ENCODE results near the gene PRR36. TPM values are rescaled to one million over a fixed set of nuclear protein-coding genes. Genes with fewer than 3 reads are reported as not detected.
"Not testable (repeated sequence)": the region's sequence is repeated elsewhere in the genome, so short reads cannot be mapped to it uniquely, and the experiment has no call there.

Gene PRR36
- total RNA-seq, 4 donors from 2014 or later, result 2.5 TPM; not detected in 3

DNA sequence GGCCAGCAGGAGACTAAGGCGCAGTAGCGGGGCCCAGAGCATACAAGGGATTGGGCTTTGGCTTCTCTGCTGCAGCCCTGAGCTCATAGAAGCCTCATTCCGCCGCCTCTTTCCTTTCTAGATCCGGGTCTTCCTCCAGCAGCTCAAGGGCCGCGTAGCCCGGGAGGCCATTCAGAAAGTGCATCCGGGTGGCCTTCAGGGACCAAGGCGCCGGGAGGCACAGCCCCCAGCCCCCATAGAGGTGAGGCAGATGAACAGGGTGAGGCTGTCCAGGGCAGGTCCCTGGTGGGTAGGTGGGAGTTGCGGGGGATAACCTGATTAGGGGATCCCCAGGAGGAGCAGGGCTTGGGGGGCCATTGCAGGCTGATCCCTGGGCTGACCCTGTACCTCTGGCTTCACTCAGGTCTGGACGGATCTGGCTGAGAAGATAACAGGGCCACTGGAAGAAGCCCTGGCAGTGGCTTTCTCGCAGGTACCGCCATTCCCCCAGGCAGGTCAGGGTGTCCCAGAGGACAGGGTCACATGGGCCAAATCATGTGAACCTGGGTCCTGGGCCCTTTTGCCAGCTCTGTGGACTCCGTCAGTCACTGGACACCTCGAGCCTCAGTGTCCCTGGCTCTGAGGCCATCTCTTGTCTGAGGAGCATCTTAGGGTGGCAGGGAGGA, 47.2 kb upstream of the PRR36 start:
- H3K9me3 ChIP-seq, result no peaks in the 10 kb centered on the region
- no peak for DNase-seq (ENCODE audit: low spot score in 2 of 2)
- peaks cover 0 to 19% (median 0%) of the 10 kb centered on the region in 3 donors for H3K36me3 ChIP-seq
- WGBS, 2 donors, result 30 to 33% methylated on average over 16 to 17 of the region's 17 CpGs
- peaks cover 0 to 84% (median 34%) of the 10 kb centered on the region in 4 donors for H3K4me1 ChIP-seq
- peaks cover 0 to 28% of the 10 kb centered on the region in 2 donors for H3K27me3 ChIP-seq
- peak overlapping the region; percentile 35 to 85 (median 55) for H3K4me3 ChIP-seq
- TF ChIP-seq EP300 (IDR thresholded peaks at IDR 0.05) (no peak), POLR2A (IDR thresholded peaks at IDR 0.05) (no peak)
- TF ChIP-seq, protein P1, sequence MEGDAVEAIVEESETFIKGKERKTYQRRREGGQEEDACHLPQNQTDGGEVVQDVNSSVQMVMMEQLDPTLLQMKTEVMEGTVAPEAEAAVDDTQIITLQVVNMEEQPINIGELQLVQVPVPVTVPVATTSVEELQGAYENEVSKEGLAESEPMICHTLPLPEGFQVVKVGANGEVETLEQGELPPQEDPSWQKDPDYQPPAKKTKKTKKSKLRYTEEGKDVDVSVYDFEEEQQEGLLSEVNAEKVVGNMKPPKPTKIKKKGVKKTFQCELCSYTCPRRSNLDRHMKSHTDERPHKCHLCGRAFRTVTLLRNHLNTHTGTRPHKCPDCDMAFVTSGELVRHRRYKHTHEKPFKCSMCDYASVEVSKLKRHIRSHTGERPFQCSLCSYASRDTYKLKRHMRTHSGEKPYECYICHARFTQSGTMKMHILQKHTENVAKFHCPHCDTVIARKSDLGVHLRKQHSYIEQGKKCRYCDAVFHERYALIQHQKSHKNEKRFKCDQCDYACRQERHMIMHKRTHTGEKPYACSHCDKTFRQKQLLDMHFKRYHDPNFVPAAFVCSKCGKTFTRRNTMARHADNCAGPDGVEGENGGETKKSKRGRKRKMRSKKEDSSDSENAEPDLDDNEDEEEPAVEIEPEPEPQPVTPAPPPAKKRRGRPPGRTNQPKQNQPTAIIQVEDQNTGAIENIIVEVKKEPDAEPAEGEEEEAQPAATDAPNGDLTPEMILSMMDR (IDR thresholded peaks at IDR 0.05), result no peak
- peak overlapping the region in 3 of 4 donors; percentile 66 to 93 (median 90) for H3K27ac ChIP-seq

DNA sequence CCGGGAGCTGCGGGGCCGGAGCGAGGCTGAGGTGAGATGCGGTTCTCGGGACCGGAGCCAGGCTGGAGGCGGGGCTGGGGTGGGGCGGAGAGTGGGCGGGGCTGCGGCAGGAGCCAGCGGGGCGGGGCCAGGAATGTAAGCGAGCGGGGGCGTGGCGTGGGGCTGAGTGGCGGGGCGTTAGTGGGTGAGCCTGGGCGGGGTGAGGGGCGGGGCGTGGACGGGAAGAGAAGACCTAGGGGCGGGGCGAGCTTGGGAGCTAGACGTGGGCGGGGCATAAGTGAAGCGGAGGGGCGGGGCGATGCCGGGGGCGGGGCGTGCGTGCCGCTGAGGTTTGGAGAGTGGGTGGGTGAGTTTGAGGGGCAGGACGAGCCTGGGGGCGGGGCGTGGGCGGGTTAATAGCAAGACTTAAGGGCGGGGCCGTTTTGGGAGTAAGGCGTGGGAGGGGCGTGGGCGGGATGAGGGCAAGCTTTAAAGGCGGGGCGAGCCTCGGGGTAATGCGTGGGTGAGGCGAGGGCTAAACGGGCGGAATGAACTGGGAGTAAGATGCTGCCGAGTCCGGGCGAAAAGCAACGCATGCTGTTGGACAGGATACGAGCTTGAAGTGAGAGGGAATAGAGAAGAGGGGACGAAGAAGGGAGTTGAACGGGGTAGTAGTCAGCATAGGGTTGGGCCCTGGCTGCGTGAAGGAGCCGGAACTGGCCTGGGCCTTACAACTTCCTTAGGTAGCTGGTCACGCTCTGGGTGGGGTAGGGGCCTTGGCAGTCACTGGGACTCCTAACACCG, 46.5 kb upstream of the PRR36 start:
- WGBS, 2 donors, result 2% methylated on average over 44 to 53 of the region's 62 CpGs
- peaks cover 0 to 87% (median 37%) of the 10 kb centered on the region in 4 donors for H3K4me1 ChIP-seq
- peak; percentile 100 for DNase-seq (ENCODE audit: low spot score in 2 of 2)
- peak overlapping the region; percentile 56 to 93 (median 87) for H3K4me3 ChIP-seq
- H3K27me3 ChIP-seq, result peaks cover 0 to 35% of the 10 kb centered on the region in 2 donors
- peak in 1 of 2 donors; percentile 74 for TF ChIP-seq EP300 (IDR thresholded peaks at IDR 0.05)
- TF ChIP-seq, protein P1 (IDR thresholded peaks at IDR 0.05), result peak in 1 of 5 experiments; percentile 14
- peak in 1 of 2 donors; percentile 54 for TF ChIP-seq POLR2A (IDR thresholded peaks at IDR 0.05)
- no peaks in the 10 kb centered on the region for H3K9me3 ChIP-seq
- peak overlapping the region; percentile 62 to 93 (median 88) for H3K27ac ChIP-seq
- H3K36me3 ChIP-seq, result peaks cover 0 to 19% (median 0%) of the 10 kb centered on the region in 3 donors

DNA sequence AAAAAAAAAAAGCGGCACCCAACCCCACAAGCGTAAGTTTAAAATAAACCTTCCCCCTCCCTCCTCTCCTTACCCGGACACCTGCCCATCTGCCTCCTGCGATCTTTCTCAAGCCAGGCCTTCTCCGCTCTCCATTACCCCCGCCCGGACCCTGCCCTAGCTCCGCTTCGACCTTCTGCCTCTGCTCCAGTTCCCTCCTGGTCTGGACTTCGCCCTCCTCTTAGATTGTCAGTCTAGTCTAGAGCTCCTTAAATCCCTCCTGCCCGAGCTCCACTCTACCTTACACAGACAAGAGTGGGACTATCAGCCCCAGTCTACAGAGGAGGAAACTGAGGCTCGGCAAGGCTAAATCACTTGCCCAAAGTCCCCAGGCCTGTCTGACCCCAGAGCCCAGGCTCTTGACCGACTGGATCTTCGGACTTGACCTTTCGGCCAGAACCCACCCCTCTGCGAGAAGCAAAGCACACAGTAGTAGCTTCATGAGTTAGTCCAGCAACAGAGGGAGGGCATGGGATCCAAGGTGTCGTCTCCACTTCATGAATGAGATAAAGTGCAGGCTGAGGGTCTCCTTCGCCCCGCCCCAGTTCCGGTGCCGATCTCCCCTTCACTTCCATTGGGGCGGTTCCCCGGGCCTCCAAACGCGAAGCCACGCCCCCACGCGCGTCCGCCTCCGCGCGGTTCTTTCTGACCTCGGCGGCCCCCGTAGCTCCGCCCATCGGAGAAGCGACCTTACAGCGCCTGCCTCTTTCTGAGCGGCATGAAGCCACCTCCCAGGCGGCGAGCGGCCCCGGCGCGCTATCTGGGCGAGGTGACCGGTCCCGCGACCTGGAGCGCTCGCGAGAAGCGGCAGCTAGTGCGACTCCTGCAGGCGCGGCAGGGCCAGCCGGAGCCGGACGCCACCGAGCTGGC, 45.7 kb upstream of the PRR36 start, which contains the start of gene SNAPC2:
Gene SNAPC2 (plus strand): TSS at position 729 of the 909 bp plus-strand sequence. CDS start 29 bp downstream, at position 758.
- TF ChIP-seq, protein P1 (IDR thresholded peaks at IDR 0.05), result peak in 1 of 5 experiments; percentile 35
- TF ChIP-seq EP300 (IDR thresholded peaks at IDR 0.05), result peak; percentile 72 to 79
- TF ChIP-seq POLR2A (IDR thresholded peaks at IDR 0.05), result peak in 1 of 2 donors; percentile 40
- Histone ChIP-seq H3K4me3 (peak within 1 kb of the TSS; percentile 56 to 93 (median 87)), H3K4me1 (peaks cover 0 to 79% (median 31%) of the 10 kb centered on the region in 4 donors), H3K27me3 (peaks cover 0 to 43% of the 10 kb centered on the region in 2 donors), H3K27ac (peak within 1 kb of the TSS; percentile 62 to 93 (median 88)), H3K9me3 (no peaks in the 10 kb centered on the region), H3K36me3 (peaks cover 0 to 19% (median 0%) of the 10 kb centered on the region in 3 donors)
- 12% methylated on average over 50 to 62 of the region's 62 CpGs for WGBS, 2 donors
- peak; percentile 93 to 95 for DNase-seq (ENCODE audit: low spot score in 2 of 2)

DNA sequence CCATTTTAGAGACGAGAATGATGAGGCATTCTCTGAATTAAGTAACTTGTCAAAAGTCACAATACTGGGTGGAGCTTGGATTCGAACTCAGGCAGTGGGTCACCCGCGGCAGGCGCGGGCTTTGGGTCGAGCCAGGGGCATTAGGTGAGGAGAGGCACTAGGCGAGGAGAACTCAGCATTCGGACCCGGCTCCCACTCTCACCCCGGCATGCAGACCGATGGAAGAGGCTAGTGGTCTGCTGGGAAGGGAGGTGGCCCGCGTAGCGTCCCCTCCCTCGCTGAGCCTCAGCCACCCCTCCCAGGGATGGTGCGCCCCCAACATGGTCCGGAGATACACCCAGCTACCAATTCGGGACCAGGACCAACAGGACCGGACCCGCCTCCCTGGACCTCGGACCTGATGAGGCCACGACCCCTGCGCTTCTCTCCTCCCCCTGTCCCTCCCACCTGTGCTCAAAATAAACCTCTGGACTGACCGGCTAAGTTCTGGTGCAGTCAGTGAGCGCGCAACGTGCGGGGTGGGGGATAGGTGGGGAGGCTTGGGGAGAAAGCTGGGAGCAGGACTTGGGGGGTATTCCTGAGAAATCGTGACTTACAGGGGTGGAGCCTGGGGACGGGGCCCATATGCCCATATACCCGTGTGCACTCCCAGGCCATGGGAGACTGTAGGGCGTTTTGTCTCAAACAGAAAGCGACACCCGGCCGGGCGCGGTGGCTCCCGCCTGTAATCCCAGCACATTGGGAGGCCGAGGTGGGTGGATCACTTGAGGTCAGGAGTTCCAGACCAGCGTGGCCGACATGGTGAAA, 44.6 kb upstream of the PRR36 start:
- no peak overlapping the region for H3K27ac ChIP-seq
- TF ChIP-seq POLR2A (IDR thresholded peaks at IDR 0.05) (no peak), EP300 (IDR thresholded peaks at IDR 0.05) (no peak)
- TF ChIP-seq, protein P1 (IDR thresholded peaks at IDR 0.05), result no peak
- H3K4me1 ChIP-seq, result peaks cover 0 to 69% (median 29%) of the 10 kb centered on the region in 4 donors
- DNase-seq (ENCODE audit: low spot score in 2 of 2), result no peak
- H3K9me3 ChIP-seq, result no peaks in the 10 kb centered on the region
- no peak overlapping the region for H3K4me3 ChIP-seq
- WGBS, 2 donors, result 44 to 70% methylated on average over 29 to 42 of the region's 42 CpGs
- H3K27me3 ChIP-seq, result peaks cover 0 to 48% of the 10 kb centered on the region in 2 donors
- peaks cover 0 to 23% (median 0%) of the 10 kb centered on the region in 3 donors for H3K36me3 ChIP-seq

DNA sequence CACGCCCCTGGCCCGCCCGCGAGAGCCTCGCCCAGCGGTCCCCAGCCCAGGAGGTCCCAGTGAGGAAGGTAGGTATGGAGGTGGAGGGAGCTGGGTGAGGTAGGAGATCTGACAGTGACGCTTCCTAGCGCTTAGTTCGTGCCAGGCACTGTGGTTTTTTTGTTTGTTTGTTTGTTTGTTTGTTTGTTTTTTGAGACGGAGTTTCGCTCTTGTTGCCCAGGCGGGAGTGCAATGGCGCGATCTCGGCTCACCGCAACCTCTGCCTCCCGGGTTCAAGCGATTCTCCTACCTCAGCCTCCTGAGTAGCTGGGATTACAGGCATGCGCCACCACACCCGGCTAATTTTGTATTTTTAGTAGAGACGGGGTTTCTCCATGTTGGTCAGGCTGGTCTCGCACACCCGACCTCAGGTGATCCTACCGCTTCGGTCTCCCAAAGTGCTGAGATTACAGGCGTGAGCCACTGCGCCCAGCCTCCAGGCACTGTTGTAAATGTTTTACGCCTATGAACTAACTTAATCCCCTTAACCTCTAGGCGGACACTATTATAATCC, 43.9 kb upstream of the PRR36 start:
- WGBS, 2 donors, result 36 to 37% methylated on average over 28 to 29 of the region's 29 CpGs
- peaks cover 0 to 26% (median 0%) of the 10 kb centered on the region in 3 donors for H3K36me3 ChIP-seq
- DNase-seq (ENCODE audit: low spot score in 2 of 2); H3K9me3 ChIP-seq; H3K27ac ChIP-seq: not testable (repeated sequence)
- H3K27me3 ChIP-seq, result peaks cover 0 to 48% of the 10 kb centered on the region in 2 donors
- H3K4me3 ChIP-seq, result peak overlapping the region in 2 of 4 donors; percentile 18 to 25
- peaks cover 0 to 65% (median 29%) of the 10 kb centered on the region in 4 donors for H3K4me1 ChIP-seq

Measured in tibial nerve (tissue), 4 donors.